ENCODE measurements around the gene POM121.
A peak's percentile ranks its signal among the peaks of the same experiment; 100 is the strongest.
"Not testable (repeated sequence)": the region's sequence is repeated elsewhere in the genome, so short reads cannot be mapped to it uniquely, and the experiment has no call there.

Gene POM121

DNA sequence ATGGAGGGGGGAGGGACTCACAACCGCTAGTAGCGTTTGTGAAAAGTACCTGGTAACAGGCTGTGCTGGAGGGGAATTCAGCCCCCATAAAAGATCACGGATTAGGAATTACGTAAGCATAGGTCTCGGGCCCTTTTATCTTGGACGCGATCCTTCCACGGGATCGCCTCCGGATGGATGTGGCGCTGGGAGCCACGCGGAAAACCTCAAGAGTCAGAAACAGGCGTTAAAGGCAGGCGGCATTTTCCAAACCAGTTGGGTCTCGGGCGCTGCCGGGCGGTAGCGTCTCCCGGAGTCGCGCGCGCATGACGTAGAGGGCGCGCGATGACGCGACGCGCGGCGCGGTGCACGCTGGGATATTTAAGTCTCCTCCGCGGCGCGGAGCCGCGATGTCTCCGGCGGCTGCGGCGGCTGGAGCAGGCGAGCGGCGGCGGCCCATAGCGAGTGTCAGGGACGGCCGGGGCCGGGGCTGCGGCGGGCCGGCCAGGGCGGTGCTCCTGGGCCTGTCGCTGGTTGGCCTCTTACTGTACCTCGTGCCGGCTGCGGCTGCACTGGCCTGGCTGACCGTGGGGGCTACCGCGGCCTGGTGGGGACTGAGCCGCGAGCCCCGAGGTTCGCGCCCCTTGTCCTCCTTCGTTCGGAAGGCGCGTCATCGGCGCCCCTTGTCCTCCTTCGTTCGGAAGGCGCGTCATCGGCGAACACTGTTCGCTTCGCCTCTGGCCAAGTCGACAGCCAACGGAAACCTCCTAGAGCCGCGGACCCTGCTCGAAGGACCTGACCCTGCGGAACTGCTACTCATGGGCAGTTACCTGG lies at the start of gene POM121:
Gene POM121 (plus strand): TSS at position 363 of the 813 bp plus-strand sequence. CDS start 27 bp downstream, at position 390.
- peak; percentile 77 for DNase-seq

DNA sequence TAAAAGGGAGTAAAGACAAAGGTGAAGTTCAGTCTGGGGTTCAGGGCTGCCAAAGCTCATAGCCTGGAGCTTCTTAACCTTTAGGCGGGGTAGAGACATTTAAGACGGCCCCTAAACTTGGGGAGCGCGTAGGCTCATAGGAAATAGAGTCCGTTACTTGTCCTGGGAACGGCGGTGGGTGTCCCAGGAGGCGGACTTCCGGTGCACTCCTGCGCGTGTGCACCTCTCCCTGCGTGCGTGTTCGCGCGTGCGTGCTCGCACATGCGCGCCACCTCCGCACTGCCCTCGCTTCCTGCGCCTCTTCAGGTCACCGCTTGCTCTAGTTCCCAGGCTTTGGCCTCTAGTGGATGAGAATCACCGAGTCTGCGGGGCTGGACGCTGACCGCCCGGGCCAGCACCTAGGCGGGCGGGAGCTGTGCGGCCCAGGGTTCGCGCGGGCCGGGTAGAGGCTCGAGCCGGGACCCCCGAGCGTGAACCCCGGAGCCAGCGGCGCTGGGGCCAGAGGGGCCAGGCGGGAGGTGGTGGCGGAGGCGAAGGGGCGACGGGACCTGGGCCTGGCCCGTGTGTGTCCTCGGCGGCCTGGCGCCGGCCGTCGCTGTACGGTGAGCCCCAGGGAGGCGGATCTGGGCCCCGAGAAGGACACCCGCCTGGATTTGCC lies 45.7 kb upstream of the POM121 start:
- DNase-seq: peak; percentile 68

DNA sequence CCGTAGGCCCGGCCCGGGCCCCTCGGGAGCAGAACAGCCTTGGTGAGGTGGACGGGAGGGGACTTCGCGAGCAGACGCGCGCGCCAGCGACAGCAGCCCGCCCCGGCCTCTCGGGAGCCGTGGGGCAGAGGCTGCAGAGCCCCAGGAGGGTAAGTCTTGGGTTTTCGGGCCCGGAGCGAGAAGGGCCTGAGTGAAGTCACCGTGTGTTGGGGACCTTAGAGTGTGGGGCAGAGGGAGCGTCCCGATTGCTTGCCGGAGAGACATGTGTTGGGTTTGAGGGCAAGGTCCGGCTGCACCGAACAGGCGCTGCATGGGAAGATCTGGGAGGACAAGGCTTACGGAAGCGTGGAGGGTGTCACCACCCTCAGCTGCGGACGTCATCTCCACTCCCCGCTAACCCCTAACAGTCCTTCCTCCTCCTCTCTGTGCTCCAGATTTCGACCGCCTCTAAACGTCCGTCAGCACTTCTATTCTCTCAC lies 45.1 kb upstream of the POM121 start:
- peak; percentile 7 for DNase-seq

DNA sequence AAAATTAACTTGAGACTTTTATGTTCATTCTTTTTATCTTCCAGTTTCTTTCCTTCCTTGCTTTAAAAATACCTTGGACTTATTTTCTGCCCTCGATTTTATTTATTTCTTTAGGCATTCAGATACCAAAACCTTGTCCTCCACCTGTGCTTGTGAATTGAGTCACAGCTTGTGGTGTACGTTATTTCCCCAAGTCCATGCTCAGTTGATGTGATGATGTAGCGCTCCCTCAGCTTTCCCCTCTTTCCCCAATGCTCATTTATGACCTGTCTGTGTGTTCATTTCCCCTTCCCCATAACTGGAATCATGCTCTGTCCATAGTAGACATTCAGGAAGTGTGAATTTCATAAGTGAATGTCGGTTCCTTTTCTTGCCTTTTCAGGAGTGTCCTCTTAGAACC lies 33.1 kb upstream of the POM121 start:
- DNase-seq: not testable (repeated sequence)

DNA sequence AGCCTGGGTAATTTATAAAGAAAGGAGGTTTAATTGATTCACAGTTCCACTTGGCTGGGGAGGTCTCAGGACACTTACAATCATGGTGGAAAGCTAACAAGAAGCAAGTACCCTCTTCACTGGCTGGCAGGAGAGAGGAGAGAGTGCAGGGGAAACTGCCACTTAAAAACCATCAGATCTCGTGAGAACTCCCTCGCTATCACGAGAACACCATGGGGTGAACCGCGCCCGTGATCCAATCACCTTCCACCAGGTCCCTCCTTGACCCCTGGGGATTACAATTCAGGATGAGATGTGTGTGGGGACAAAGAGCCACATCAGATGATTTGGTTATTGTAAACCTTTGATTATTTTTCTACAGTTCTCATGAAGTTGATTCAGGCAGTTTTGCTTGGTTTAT lies 20.2 kb upstream of the POM121 start:
- not testable (repeated sequence) for DNase-seq

DNA sequence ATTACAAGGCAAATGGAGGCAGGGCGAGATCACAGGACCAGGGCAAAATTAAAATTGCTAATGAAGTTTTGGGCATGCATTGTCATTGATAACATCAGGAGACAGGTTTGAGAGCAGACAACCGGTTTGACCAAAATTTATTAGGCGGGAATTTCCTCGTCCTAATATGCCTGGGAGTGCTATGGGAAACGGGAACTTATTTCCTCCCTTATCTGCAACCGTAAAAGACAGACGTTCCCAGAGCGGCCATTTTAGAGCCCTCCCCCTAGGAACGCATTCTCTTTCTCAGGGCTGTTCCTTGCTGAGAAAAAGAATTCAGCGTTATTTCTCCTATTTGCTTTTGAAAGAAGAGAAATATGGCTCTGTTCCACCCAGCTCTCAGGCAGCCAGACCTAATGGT lies 16.5 kb upstream of the POM121 start:
- not testable (repeated sequence) for DNase-seq

DNA sequence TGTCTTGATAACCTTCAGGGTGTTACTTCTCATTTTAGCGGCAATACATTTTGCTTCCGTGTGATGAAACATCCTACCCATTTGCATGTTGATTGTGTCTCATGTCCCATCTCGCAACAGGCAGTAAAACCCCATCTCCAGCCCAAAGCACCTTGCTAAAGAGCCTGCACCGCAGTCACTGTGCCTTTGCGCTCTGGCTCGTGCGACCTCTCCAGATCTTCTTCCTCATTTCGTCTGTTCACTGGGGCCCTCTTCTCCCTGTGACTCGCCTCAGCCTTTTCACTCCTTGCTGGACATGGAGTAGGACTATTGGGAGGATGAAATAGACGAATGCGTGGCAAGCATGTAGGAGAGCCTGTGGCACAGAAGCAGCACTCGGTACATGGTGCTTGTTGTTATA lies 13.5 kb upstream of the POM121 start:
- DNase-seq: not testable (repeated sequence)

DNA sequence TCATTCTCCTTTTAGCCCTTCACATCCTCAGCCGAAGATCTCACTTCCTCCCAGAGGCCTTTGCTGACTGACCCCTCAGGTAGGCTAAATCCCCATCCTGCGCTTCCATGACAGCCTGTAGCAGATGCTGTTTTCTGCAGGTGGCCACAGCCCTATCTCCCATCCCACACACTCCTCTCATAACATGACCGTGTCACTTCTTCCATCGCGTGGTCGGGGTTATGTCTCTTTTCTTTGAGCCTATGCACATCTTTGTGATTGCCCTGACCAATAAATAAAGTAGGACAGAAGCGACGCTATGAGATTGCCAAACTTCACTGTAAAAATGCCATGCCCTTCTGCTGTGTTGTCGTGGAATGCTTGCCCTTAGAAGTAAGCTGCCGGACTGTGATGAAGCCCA lies 11.1 kb upstream of the POM121 start:
- not testable (repeated sequence) for DNase-seq

DNA sequence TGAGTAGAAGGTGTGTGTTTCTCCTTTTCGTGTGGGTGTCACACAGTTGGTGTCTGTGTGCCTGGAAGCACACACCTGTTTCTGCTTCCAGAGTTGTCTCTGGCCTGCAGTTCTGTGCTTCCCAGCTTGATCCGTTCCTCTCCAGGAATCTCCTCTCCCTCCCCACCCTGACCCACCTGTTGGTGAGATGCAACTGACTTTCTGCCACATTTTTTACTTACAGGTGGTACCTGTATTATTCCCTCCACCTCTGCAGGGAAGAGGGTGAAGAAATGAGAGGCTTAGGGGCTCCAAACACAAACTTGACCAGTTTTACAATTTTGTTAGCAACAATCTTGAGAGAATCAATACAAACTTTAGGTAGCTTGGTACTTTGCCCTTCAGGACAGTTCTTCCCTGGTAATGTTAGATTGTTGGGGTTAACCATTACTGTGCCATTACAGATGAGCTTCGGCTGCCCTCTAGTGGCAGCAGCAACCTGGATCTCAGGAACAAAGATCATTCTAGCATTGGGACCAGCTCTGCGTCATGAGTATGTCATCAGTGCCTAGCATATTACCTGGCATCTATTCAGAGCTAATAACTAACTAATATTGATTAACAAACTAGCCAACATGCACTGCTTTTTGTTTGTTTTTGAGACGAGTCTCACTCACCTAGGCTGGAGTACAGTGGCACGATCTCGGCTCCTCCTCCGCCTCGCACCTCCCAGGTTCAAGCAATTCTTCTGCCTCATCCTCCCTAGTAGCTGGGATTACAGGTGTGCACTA lies 10.0 kb upstream of the POM121 start:
- DNase-seq: peak; percentile 17

DNA sequence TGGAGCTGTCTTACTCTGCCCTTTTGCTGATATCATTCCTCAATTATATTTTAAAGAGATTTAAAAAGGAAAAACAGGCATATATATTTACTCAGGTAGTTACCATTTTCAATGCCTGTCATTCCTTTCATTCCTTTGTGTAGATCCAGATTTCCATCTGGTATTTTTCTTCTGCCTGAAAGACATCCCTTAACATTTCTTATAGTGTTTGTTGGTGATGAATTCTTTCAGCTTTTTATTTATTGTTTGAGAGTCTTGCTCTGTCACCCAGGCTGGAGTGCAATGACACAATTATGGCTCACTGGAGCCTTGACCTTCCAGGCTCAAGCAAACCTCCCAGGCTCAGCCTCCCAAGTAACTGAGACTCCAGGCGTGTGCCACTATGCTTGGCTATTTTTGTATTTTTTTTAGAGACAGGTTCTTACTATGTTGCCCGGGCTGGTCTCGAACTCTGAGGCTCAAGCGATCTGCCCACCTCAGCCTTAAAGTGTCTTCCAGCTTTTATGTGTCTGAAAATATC lies 5.6 kb upstream of the POM121 start:
- DNase-seq: no peak

DNA sequence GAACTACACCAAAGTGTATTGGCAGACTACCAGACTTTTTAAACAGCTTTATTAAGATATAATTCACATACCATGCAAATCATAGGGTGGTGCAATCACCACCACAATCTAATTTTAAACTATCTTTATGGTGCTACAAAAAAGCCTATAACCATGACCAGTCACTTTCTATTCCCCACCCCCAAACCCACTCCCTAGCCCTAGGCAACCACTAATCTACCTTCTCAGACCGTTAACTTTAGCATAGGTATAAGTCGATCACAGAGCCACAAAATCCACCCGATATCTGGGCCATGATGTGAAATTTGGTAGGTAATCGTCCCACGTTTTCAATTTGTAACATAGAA lies 536 bp upstream of the POM121 start:
- no peak for DNase-seq

DNA sequence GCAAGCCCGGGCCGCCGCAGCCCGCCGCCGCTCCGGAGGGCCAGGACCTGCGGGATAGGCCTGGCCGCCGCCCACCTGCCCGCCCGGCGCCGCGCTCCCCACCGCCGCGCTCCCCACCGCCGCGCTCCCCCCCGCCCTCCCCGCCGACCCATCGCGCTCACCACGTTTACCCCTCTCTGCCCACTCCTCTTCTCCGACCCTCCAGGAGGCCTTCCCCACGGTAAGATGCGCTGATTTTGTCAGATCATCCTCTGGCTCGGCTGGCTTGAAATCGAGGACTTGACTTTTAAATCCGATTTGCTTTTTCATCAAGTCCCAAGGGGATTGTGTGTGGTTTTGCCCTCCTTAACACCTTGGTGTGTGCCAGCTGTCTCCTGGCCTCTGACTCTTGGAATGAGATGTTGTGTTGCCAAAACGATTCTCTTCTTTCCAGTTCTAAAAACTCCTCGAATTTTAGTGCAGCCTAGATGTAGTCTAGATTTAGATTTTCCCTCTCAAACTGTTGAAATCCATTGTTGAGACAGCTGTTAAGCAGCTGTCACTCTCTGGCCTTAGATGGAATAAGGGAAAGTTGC lies 738 bp downstream of the POM121 start:
- no peak for DNase-seq

DNA sequence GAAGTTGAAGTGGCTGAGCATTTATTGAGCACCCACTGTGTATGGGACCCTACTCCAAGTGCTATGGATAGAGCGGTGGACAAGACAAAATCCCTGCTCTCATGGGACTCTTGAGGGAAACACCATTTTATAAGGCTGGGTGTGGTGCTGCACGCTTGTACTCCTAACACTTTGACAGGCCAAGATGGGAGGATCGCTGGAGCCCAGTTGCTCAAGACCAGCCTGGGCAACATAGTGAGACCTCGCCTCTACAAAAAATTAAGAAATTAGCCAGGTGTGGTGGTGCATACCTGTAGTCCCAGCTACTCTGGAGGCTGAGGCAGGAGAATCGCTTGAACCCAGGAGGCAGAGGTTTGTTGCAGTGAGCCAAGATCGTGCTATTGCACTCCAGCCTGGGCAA lies 2.9 kb downstream of the POM121 start:
- not testable (repeated sequence) for DNase-seq

DNA sequence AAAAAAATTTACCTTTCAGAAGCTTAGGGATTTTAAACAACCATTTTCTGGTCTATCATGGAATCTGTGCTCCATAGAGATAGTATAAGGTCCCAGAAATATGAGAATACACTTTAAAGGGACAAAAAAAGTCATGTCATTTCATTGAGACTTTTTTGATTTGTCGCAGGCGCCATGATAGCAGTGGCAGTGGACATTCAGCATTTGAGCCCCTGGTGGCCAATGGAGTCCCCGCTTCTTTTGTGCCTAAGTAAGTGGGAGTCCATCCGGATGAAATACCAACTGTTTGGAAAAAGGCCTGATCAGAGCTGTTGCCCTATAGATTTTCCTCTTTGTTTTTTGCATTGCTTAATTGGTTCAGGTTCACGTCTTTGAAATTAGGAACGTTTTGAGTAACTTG lies 3.3 kb downstream of the POM121 start:
- not testable (repeated sequence) for DNase-seq

DNA sequence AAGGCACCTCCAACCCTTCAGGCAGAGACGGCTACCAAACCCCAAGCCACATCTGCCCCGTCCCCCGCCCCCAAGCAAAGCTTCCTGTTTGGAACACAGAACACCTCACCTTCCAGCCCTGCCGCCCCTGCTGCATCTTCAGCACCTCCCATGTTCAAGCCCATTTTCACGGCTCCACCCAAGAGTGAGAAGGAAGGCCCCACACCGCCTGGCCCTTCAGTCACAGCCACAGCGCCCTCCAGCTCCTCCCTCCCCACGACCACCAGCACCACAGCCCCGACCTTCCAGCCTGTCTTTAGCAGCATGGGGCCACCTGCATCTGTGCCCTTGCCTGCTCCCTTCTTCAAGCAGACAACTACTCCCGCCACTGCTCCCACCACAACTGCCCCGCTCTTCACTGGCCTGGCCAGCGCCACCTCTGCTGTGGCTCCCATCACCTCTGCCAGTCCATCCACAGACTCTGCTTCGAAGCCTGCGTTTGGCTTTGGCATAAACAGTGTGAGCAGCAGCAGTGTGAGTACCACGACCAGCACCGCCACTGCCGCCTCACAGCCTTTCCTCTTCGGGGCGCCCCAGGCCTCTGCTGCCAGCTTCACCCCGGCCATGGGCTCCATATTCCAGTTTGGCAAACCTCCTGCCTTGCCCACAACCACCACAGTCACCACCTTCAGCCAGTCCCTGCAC lies 17.3 kb downstream of the POM121 start:
- not testable (repeated sequence) for DNase-seq

DNA sequence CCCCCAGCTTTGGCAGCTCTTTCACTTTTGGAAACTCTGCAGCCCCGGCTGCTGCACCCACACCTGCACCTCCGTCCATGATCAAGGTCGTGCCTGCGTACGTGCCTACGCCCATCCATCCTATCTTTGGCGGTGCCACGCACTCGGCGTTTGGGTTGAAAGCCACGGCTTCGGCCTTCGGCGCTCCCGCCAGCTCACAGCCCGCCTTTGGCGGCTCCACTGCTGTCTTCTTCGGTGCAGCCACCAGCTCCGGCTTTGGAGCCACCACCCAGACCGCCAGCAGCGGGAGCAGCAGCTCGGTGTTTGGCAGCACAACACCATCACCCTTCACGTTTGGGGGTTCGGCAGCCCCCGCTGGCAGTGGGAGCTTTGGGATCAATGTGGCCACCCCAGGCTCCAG lies 18.1 kb downstream of the POM121 start:
- DNase-seq: not testable (repeated sequence)

DNA sequence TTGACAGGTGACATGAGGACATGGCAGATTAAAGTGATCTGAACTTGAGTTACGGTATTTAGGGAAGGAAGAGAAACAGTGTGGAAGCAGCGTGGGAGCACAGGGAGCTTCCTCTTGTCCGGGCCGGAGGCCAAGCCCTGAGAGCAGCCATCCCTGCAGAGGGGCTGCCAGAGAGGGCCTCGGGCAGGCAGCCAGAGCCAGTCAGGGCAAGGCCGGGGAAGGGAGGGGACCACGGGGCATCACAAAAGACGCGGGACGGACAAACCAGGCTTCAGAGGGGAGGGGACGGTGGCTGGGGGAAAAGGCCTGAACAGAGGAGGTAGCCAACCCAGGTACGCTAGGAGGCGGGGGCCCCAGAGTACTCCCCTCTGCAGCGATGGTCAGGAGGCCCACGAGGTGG lies 20.0 kb downstream of the POM121 start:
- not testable (repeated sequence) for DNase-seq

DNA sequence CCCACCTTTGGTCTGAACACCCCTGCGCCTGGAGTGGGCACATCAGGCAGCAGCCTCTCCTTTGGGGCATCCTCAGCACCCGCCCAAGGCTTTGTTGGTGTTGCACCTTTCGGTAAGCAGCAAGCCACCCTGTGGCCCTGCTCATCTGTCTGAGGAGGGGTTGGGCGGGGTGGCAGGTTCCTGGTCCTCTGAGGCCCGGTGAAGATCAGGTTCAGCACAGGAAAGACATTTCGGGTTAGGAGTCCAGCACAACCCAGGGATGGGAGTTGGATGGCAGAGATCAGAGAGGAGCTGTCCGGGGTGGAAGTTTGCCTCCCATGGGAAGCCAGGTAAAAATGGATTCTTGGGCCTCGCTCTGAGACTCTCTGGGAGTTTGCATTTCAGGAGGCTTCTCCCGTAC lies 20.7 kb downstream of the POM121 start:
- DNase-seq: not testable (repeated sequence)

DNA sequence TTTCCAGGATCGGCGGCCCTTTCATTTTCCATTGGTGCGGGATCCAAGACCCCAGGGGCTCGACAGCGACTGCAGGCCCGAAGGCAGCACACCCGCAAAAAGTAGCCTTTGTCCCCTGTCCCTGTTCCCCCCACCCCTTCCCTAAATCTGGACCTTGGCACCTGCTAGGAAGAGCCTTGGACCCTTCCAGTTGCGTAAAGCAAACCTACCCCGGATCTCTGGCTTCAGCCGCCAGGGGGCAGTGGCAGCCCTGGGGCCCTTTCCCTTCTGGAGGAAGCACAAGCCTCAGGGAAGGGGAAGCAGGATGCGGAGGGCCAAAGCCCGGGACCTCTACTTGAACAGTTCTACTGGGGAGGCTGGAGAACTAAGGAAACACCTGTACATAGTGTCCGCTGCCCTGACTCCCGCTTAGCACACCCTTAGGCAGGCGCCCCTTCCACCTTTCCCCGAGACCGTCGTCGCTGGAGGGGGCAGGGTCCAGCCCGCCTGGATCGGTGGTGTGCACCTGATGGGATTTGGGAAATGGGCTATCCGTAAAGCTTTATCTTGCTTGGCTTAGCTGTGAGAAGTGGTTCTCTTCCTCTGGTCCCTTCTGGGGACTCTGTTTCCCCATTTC lies 21.3 kb downstream of the POM121 start:
- not testable (repeated sequence) for DNase-seq

DNA sequence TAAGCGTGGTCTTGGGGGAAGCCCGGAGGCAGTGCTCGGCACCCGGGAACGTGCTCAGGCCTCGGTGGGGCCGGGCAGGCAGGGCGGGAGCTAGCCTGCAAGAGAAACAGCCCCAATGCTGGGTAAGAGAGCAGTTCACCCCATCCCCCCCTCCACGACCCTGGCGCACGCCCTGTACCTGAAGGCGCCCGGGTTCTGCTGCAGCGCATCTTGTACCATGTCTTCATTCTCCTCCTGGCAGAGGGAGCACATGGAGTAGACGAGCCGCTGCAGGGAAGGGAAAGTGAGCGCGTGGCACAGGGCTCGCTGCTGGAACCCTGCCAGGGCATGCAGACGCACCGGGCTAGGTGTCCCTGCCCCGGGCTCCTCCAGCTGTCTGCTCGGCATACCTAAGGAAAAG lies 23.8 kb downstream of the POM121 start:
- DNase-seq: not testable (repeated sequence)

DNA sequence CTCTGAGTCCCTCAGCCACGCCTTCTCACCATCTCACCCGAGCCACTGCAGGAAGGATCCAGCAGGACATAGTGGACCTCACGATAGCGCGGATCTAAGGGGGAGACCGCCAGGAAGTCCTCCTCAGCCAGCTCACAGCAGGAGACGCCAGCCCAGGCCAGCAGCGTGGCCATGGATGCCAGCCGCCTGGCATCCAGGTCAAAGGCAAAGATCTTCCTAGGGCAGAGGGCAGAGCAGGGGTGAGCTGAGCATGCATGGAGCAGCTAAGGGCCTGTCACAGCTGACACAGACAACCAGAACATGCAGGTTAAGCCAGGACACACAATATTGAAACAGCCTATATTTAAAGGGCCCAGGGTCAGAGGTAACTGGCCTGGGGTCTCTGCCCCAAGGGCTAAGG lies 24.4 kb downstream of the POM121 start:
- DNase-seq: not testable (repeated sequence)

DNA sequence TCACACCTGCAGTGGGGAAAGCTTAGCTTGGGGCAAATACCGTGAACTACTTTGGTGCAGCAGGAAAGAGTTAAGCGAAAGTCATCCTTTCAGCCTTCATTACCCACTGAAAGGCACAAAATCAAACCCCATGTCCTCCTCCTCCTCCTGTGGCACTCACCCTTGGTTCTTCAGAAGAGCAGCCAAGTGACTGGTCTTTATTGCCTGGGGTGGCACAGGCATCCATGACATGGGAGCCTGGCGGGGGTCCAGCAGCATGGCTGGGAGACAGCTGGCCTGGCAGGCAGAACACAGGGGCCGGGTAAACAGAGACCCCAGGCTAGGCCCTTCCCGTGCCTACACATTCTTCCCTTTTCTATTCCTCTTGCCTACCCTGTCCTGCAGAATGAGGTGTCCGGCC lies 24.8 kb downstream of the POM121 start:
- DNase-seq: not testable (repeated sequence)

Data from activated effector memory CD4-positive, alpha-beta T cell treated with Interleukin-2 at 50 U/mL for 16 hours (primary cell).